ENCODE measurements around the gene DOCK3. TPM values are rescaled to one million over a fixed set of nuclear protein-coding genes. Genes with fewer than 3 reads are reported as not detected.

The DOCK3 gene
- total RNA-seq, 1 experiment from 2014 or later: 8.3 TPM

DNA sequence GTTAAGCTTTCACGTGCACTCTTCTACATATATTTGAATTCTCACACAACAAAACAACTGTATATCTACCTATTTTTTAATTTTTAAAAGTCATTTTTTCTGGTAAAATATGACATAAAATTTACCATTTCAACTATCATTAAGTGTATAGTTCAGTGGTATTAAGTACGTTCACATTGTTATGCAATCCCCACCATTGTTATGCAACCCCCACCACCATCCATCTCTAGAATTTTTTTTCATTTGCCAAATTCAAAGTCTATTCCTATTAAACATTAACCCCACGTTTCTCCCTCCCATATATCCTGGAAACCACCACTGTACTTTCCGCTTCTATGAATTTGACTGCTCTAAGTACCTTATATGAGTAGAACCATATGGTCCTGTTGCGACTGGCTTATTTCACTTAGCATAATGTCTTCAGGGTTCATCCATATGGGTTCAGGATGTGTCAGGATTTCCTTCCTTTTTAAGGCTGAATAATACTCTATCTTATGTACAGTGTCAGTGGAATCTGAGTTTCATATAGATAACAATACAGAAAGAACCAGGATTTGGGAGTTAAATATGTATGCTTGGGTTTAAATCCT, 279.2 kb downstream of the DOCK3 start:
- Histone ChIP-seq H3K23me2 (ENCODE audit: insufficient read length, low read depth, low read length, poor library complexity, severe bottlenecking) (no peaks in the 10 kb centered on the region), H3K4me1 (ENCODE audit: insufficient read depth, low read length) (peaks cover 5% of the 10 kb centered on the region; the same call in 1 of the 2 replicates), H3K9me3 (ENCODE audit: control insufficient read depth, low read depth, low read length) (no peaks in the 10 kb centered on the region), H3K79me2 (ENCODE audit: insufficient read depth, low read length) (no peaks in the 10 kb centered on the region), H2AFZ (ENCODE audit: low read length) (no peak overlapping the region), H2BK15ac (ENCODE audit: low read depth, low read length) (no peak overlapping the region), H3K18ac (ENCODE audit: insufficient read length, low read depth, low read length) (no peak overlapping the region), H3K27ac (ENCODE audit: insufficient read length, low read depth, low read length) (no peak overlapping the region), H3T11ph (ENCODE audit: low read length) (no peak overlapping the region), H3K4ac (ENCODE audit: low read depth, low read length) (no peak overlapping the region), H3K14ac (ENCODE audit: insufficient read depth, low read length) (no peak overlapping the region), H4K5ac (ENCODE audit: insufficient read length, low read depth, low read length) (no peak overlapping the region), H3K4me2 (ENCODE audit: insufficient read depth, insufficient read length, low read length) (no peak overlapping the region), H2BK120ac (ENCODE audit: low read depth, low read length, poor library complexity, severe bottlenecking) (no peak overlapping the region), H3K79me1 (ENCODE audit: insufficient read depth, low read depth, low read length, poor library complexity, severe bottlenecking) (no peaks in the 10 kb centered on the region), H3K56ac (ENCODE audit: insufficient read length, low read depth, low read length) (no peak overlapping the region), H4K8ac (replicated peaks; ENCODE audit: insufficient read length, low read depth, low read length) (no peak overlapping the region), H2BK5ac (ENCODE audit: insufficient read length, low read length) (no peak overlapping the region), H2BK12ac (ENCODE audit: insufficient read length, low read depth, low read length) (no peak overlapping the region), H3K9ac (ENCODE audit: extremely low read depth, insufficient read length, low read length) (no peak overlapping the region), H3K27me3 (ENCODE audit: insufficient read depth, low read length) (no peaks in the 10 kb centered on the region), H2BK20ac (ENCODE audit: low read depth, low read length, poor library complexity, severe bottlenecking) (no peak overlapping the region), H4K91ac (ENCODE audit: insufficient read length, low read depth, low read length) (no peak overlapping the region), H4K20me1 (ENCODE audit: control insufficient read depth, insufficient read depth, insufficient read length) (no peaks in the 10 kb centered on the region), H2AK5ac (ENCODE audit: insufficient read length, low read length) (no peak overlapping the region), H3K23ac (ENCODE audit: insufficient read length, low read depth, low read length) (no peak overlapping the region)
- no peaks in the 10 kb centered on the region for H3K9me3 Mint-ChIP-seq
- WGBS (ENCODE audit: extremely low coverage, insufficient read length, low lambda C conversion rate): 100% methylated on average over 1 of the region's 5 CpGs
- 0 out of 7 replicates have a peak, but pooled peaks cover 0 to 2% (median 0%) of the 10 kb centered on the region in 3 experiments for H3K36me3 Mint-ChIP-seq (ENCODE audit: insufficient read depth in 1 of 3, low read depth in 3 of 3)
- TF ChIP-seq, protein P1, sequence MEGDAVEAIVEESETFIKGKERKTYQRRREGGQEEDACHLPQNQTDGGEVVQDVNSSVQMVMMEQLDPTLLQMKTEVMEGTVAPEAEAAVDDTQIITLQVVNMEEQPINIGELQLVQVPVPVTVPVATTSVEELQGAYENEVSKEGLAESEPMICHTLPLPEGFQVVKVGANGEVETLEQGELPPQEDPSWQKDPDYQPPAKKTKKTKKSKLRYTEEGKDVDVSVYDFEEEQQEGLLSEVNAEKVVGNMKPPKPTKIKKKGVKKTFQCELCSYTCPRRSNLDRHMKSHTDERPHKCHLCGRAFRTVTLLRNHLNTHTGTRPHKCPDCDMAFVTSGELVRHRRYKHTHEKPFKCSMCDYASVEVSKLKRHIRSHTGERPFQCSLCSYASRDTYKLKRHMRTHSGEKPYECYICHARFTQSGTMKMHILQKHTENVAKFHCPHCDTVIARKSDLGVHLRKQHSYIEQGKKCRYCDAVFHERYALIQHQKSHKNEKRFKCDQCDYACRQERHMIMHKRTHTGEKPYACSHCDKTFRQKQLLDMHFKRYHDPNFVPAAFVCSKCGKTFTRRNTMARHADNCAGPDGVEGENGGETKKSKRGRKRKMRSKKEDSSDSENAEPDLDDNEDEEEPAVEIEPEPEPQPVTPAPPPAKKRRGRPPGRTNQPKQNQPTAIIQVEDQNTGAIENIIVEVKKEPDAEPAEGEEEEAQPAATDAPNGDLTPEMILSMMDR (conservative IDR thresholded peaks at IDR 0.05): no peak
- H3K4me1 Mint-ChIP-seq: peaks cover 4% of the 10 kb centered on the region in 2 experiments
- H3K27me3 Mint-ChIP-seq (ENCODE audit: low read depth): no peaks in the 10 kb centered on the region
- H3K27ac Mint-ChIP-seq: no peak overlapping the region
- no peak for DNase-seq
- H3K4me3 Mint-ChIP-seq: no peak overlapping the region

Data from H9 (cell line).